IMR-90 (cell line): ENCODE results near the gene ZNF493. TPM values are rescaled to one million over a fixed set of nuclear protein-coding genes. Genes with fewer than 3 reads are reported as not detected.

ENCODE experiments used
- ATAC-seq: fragments of 200-7000 bp; cut with Tn5 transposase; 2 replicates; pipeline ENCODE4 v1.9.1; 2020; ENCODE audit warnings: low read depth, mild to moderate bottlenecking, moderate library complexity
- BruUV-seq: library from RNA; stranded (reverse); fragments of 400-500 nt; replicated peaks from 2 replicates; lab custom pipeline; 2021; lab: Mats Ljungman, UMichigan
- CTCF ChIA-PET: fragments of 300-600 bp; formaldehyde crosslinking; extraction: SDS; loops from one replicate; lab custom pipeline; 2021; ENCODE audit warnings: antibody characterized with exemption; lab: Yijun Ruan, JAX
- POLR2A ChIA-PET: fragments of 300-600 bp; sonication (Branson Sonifier 250); formaldehyde crosslinking; loops from one replicate; lab custom pipeline; 2022; ENCODE audit warnings: antibody characterized with exemption; ENCODE audit not compliant: unreplicated experiment; lab: Charles Lee
- DNase-seq: peaks from one replicate; pipeline ENCODE4 v3.0.0; 2013
- H2AFZ ChIP-seq: replicated peaks from 2 replicates; pipeline ENCODE3; 2013; ENCODE audit warnings: low read length, mild to moderate bottlenecking; ENCODE audit not compliant: poor library complexity
- H2AK5ac ChIP-seq: 2 replicates; pipeline ENCODE4 v1.6.1; 2013; ENCODE audit warnings: low read depth, low read length, inconsistent platforms
- H2AK9ac ChIP-seq: replicated peaks from 2 replicates; pipeline ENCODE3; 2013; ENCODE audit warnings: mild to moderate bottlenecking, low read depth, low read length, moderate library complexity; ENCODE audit not compliant: poor library complexity
- H2BK120ac ChIP-seq: 2 replicates; pipeline ENCODE4 v1.6.1; 2013; ENCODE audit warnings: low read depth, low read length, inconsistent platforms
- H2BK15ac ChIP-seq: 3 replicates; pipeline ENCODE4 v1.6.1; 2013; ENCODE audit warnings: low read depth, low read length, inconsistent platforms
- H2BK20ac ChIP-seq: 2 replicates; pipeline ENCODE4 v1.6.1; 2013; ENCODE audit warnings: low read depth, mild to moderate bottlenecking, inconsistent platforms, low read length, moderate library complexity
- H2BK5ac ChIP-seq: 2 replicates; pipeline ENCODE4 v1.6.1; 2013; ENCODE audit warnings: mild to moderate bottlenecking, low read depth, low read length, inconsistent platforms; ENCODE audit not compliant: poor library complexity, severe bottlenecking
- H3K14ac ChIP-seq: replicated peaks from 2 replicates; pipeline ENCODE4 v1.6.1; 2013; ENCODE audit warnings: low read depth, low read length, inconsistent platforms
- H3K18ac ChIP-seq: 2 replicates; pipeline ENCODE4 v1.6.1; 2013; ENCODE audit warnings: low read depth, low read length, control low read depth
- H3K23ac ChIP-seq: 2 replicates; pipeline ENCODE4 v1.6.1; 2013; ENCODE audit warnings: low read depth, low read length, inconsistent platforms
- H3K27ac ChIP-seq: 2 replicates; pipeline ENCODE4 v1.5.1; 2013; ENCODE audit warnings: mild to moderate bottlenecking, control low read depth, low read length; ENCODE audit not compliant: insufficient read depth
- H3K27me3 ChIP-seq: 2 replicates; pipeline ENCODE4 v1.6.1; 2013; ENCODE audit warnings: low read length; ENCODE audit not compliant: control insufficient read depth, insufficient read depth
- H3K36me3 ChIP-seq: 2 replicates; pipeline ENCODE4 v1.6.1; 2013; ENCODE audit warnings: low read length, mixed read lengths; ENCODE audit not compliant: control insufficient read depth, insufficient read depth
- H3K4ac ChIP-seq: 2 replicates; pipeline ENCODE4 v1.6.1; 2013; ENCODE audit warnings: low read depth, low read length, inconsistent platforms
- H3K4me1 ChIP-seq: 2 replicates; pipeline ENCODE4 v1.6.1; 2013; ENCODE audit warnings: low read length, mixed read lengths; ENCODE audit not compliant: control insufficient read depth, insufficient read depth
- H3K4me2 ChIP-seq: 2 replicates; pipeline ENCODE4 v1.6.1; 2013; ENCODE audit warnings: low read depth, mild to moderate bottlenecking, control low read depth, low read length, moderate library complexity
- H3K4me3 ChIP-seq: 2 replicates; pipeline ENCODE4 v1.5.1; 2013; ENCODE audit warnings: low read depth, mild to moderate bottlenecking, control low read depth, low read length, moderate library complexity; ENCODE audit not compliant: insufficient read depth
- H3K56ac ChIP-seq: 2 replicates; pipeline ENCODE4 v1.6.1; 2013; ENCODE audit warnings: low read length, inconsistent platforms; ENCODE audit not compliant: insufficient read depth; ENCODE audit errors: extremely low read depth
- H3K79me1 ChIP-seq, 2 experiments: 2 replicates each; pipeline ENCODE4 v1.6.1; 2013; ENCODE audit warnings: low read length in 2 of 2, inconsistent platforms in 1 of 2, low read depth in 1 of 2
- H3K9ac ChIP-seq: 2 replicates; pipeline ENCODE4 v1.6.1; 2013; ENCODE audit warnings: low read depth, low read length, control low read depth
- H3K9me1 ChIP-seq: 2 replicates; pipeline ENCODE4 v1.6.1; 2013; ENCODE audit warnings: low read length, inconsistent platforms; ENCODE audit not compliant: insufficient read depth
- H3K9me3 ChIP-seq: 2 replicates; pipeline ENCODE4 v1.6.1; 2013; ENCODE audit warnings: low read length; ENCODE audit not compliant: control insufficient read depth, insufficient read depth
- H4K20me1 ChIP-seq: 2 replicates; pipeline ENCODE4 v1.6.1; 2013; ENCODE audit warnings: low read length, inconsistent platforms; ENCODE audit not compliant: insufficient read depth
- H4K5ac ChIP-seq: 2 replicates; pipeline ENCODE4 v1.6.1; 2013; ENCODE audit warnings: mild to moderate bottlenecking, low read depth, low read length, control low read depth
- H4K8ac ChIP-seq, 2 experiments: 2 replicates each; pipeline ENCODE4 v1.6.1; 2013; ENCODE audit warnings: low read depth in 2 of 2, low read length in 2 of 2, control low read depth in 1 of 2, inconsistent platforms in 1 of 2
- H4K91ac ChIP-seq: 2 replicates; pipeline ENCODE4 v1.6.1; 2013; ENCODE audit warnings: low read depth, low read length, inconsistent platforms; ENCODE audit not compliant: insufficient read depth
- BHLHE40 ChIP-seq: fragments of 150-350 bp; IDR thresholded peaks from 2 replicates; pipeline ENCODE4 v1.6.1; 2016; ENCODE audit warnings: mild to moderate bottlenecking, low read depth, low read length
- CEBPB ChIP-seq: IDR thresholded peaks from 2 replicates; pipeline ENCODE4 v1.6.1; 2012; ENCODE audit warnings: low read depth, low read length, improper control_type of control experiment
- CHD1 ChIP-seq: IDR thresholded peaks from 2 replicates; pipeline ENCODE4 v1.6.1; 2012; ENCODE audit warnings: low read depth, low read length, improper control_type of control experiment
- FOS ChIP-seq: fragments of 150-350 bp; IDR thresholded peaks from 2 replicates; pipeline ENCODE4 v1.6.1; 2016; ENCODE audit warnings: low read depth, low read length
- MAFK ChIP-seq: IDR thresholded peaks from 2 replicates; pipeline ENCODE4 v1.6.1; 2012; ENCODE audit warnings: low read depth, low read length, improper control_type of control experiment
- MAZ ChIP-seq: IDR thresholded peaks from 2 replicates; pipeline ENCODE4 v1.6.1; 2012; ENCODE audit warnings: low read depth, mild to moderate bottlenecking, low read length, improper control_type of control experiment, moderate library complexity, borderline replicate concordance
- MXI1 ChIP-seq: IDR thresholded peaks from 2 replicates; pipeline ENCODE4 v1.6.1; 2012; ENCODE audit warnings: low read depth, mild to moderate bottlenecking, low read length, moderate library complexity, borderline replicate concordance
- NFE2L2 ChIP-seq: fragments of 150-350 bp; IDR thresholded peaks from 2 replicates; pipeline ENCODE4 v1.6.1; 2016; ENCODE audit warnings: low read depth, mild to moderate bottlenecking, low read length
- POLR2A ChIP-seq: IDR thresholded peaks from 2 replicates; pipeline ENCODE4 v1.6.1; 2012; ENCODE audit warnings: mild to moderate bottlenecking, low read depth, low read length
- RAD21 ChIP-seq: IDR thresholded peaks from 2 replicates; pipeline ENCODE4 v1.6.1; 2012; ENCODE audit warnings: low read length, improper control_type of control experiment
- RCOR1 ChIP-seq: IDR thresholded peaks from 2 replicates; pipeline ENCODE4 v1.6.1; 2012; ENCODE audit warnings: mild to moderate bottlenecking, low read length, improper control_type of control experiment; ENCODE audit not compliant: insufficient replicate concordance
- RFX5 ChIP-seq: IDR thresholded peaks from 2 replicates; pipeline ENCODE4 v1.8.0; 2012; ENCODE audit warnings: low read depth, mild to moderate bottlenecking, low read length, moderate library complexity
- SMC3 ChIP-seq: fragments of 150-350 bp; IDR thresholded peaks from 2 replicates; pipeline ENCODE4 v1.6.1; 2016; ENCODE audit warnings: low read depth, mild to moderate bottlenecking, antibody characterized with exemption, low read length, moderate library complexity
- WGBS, 2 experiments: methylation state at CpG; one replicate each; pipeline versions ENCODE4 v1.1.5 to v1.1.7; 2013; ENCODE audit warnings: missing lambda C conversion rate in 2 of 2; ENCODE audit not compliant: insufficient read length in 1 of 2; ENCODE audit errors: extremely low coverage in 2 of 2; 5-methylcytosine and 5-hydroxymethylcytosine counted together
- dilution Hi-C: fragments of 300-500 bp; cut with HindIII; formaldehyde crosslinking; loops from one replicate; pipeline ENCODE4 v1.14.3; 2018; ENCODE audit warnings: low sequenced_read_pairs; ENCODE audit not compliant: unreplicated experiment
- in situ Hi-C: fragments of 300-500 bp; cut with MboI; formaldehyde crosslinking; loops from 3 replicates; pipeline ENCODE4 v1.14.3; 2019; ENCODE audit warnings: low sequenced_read_pairs, inconsistent platforms, mixed read lengths
- intact Hi-C: fragments of 100-400 bp; cut with micrococcal nuclease; formaldehyde crosslinking; loops from 2 replicates; pipeline ENCODE4 v1.10.0; 2022
- polyA plus RNA-seq, 3 experiments: library from polyadenylated mRNA; depleted of rRNA; stranded (reverse); fragments of >200 nt; gene quantifications; 2 replicates each; pipeline ENCODE4 v1.2.3, GENCODE V29; 2012; ENCODE audit warnings: low replicate concordance in 1 of 3
- total RNA-seq: library from RNA; depleted of rRNA; stranded (reverse); fragments of >200 nt; gene quantifications from 2 replicates; pipeline ENCODE4 v1.2.3, GENCODE V29; 2012
- TF ChIP-seq, protein P1 (sequence below): fragments of 150-350 bp; IDR thresholded peaks from 2 replicates; pipeline ENCODE4 v1.6.1; 2017; ENCODE audit warnings: mild to moderate bottlenecking, antibody characterized with exemption, low read length, low read depth
- TF ChIP-seq, protein P2 (sequence below): conservative IDR thresholded peaks from 2 replicates; pipeline ENCODE4 v1.5.1; 2012; ENCODE audit warnings: mild to moderate bottlenecking, low read depth, low read length, improper control_type of control experiment
- TF ChIP-seq, protein P3 (sequence below): fragments of 150-350 bp; IDR thresholded peaks from 2 replicates; pipeline ENCODE4 v1.6.1; 2016; ENCODE audit warnings: low read depth, mild to moderate bottlenecking, low read length, moderate library complexity, borderline replicate concordance

ZNF493 gene
- total and polyA plus RNA-seq, 2 of the 4 experiments (the other 2 are of a cell fraction): 2.1 to 3.4 TPM

DNA sequence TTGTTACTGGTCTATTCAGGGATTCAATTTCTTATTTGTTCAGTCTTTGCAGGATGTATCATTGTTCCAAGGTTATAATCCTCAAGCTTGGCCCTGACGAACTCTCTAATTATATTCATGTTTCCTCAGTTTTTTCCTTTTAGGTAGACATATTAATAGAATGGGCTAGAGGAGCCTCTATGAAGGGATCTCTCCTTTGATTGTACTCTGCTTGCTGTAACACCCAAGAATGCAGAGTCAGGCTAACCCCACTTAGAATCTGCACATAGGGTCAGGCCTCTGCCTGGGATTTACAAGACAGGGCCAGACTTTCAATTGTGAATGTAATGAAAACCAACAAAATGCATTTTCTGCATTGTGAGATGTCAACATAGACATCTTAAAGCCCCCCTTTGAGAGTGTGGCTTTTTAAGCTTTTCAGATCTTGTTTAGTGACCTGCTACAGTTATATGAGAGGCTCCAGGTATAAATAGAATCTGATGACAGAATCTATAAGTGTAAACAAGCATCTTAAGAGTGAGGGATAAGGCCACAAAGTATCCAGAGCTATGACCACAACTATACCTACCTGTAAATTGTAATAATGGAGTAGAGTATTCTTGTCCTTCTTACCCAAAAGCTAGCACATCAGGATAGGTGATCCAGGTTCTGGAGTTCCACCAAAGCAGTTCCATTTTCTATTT, 5.5 kb downstream of the ZNF493 start:
- H3K56ac ChIP-seq: no peak overlapping the region
- H3K18ac ChIP-seq: no peak overlapping the region
- H4K20me1 ChIP-seq: no peaks in the 10 kb centered on the region
- ChIA-PET CTCF (no interaction called here), POLR2A (no interaction called here)
- H3K79me1 ChIP-seq: peaks cover 6 to 18% of the 10 kb centered on the region in 2 experiments; a peak in 3 of 4 replicates
- no peaks in the 10 kb centered on the region for H3K9me1 ChIP-seq
- H2AK9ac ChIP-seq: no peak overlapping the region
- no TSS peak for BruUV-seq
- H3K27ac ChIP-seq: no peak overlapping the region
- dilution Hi-C loops (no loop called here), in situ Hi-C loops (no loop called here), intact Hi-C loops (no loop called here)
- H2BK5ac ChIP-seq: no peak overlapping the region
- H3K4me3 ChIP-seq: no peak overlapping the region
- H3K4ac ChIP-seq: no peak overlapping the region
- H4K5ac ChIP-seq: no peak overlapping the region
- no peak overlapping the region for H2BK20ac ChIP-seq
- no CpG with 5 or more reads among the region's 1 CpG for WGBS, 2 experiments
- H2AK5ac ChIP-seq: no peak overlapping the region
- no peak overlapping the region for H4K8ac ChIP-seq
- no peak overlapping the region for H2BK15ac ChIP-seq
- H3K9me3 ChIP-seq: peaks cover 6% of the 10 kb centered on the region; the same call in 1 of the 2 replicates
- H3K36me3 ChIP-seq: peaks cover 15% of the 10 kb centered on the region
- H3K4me2 ChIP-seq: no peak overlapping the region
- no peak overlapping the region for H4K91ac ChIP-seq
- H2AFZ ChIP-seq: no peak overlapping the region
- H2BK120ac ChIP-seq: no peak overlapping the region
- TF ChIP-seq POLR2A: no peak
- TF ChIP-seq CHD1: no peak
- no peak for TF ChIP-seq RCOR1
- TF ChIP-seq BHLHE40: no peak
- TF ChIP-seq SMC3: no peak
- TF ChIP-seq FOS: no peak
- no peak for TF ChIP-seq MAZ
- TF ChIP-seq, protein P1, sequence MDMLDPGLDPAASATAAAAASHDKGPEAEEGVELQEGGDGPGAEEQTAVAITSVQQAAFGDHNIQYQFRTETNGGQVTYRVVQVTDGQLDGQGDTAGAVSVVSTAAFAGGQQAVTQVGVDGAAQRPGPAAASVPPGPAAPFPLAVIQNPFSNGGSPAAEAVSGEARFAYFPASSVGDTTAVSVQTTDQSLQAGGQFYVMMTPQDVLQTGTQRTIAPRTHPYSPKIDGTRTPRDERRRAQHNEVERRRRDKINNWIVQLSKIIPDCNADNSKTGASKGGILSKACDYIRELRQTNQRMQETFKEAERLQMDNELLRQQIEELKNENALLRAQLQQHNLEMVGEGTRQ: no peak
- no peak for TF ChIP-seq MXI1
- no peak for TF ChIP-seq RFX5
- TF ChIP-seq CEBPB: no peak
- TF ChIP-seq, protein P2, sequence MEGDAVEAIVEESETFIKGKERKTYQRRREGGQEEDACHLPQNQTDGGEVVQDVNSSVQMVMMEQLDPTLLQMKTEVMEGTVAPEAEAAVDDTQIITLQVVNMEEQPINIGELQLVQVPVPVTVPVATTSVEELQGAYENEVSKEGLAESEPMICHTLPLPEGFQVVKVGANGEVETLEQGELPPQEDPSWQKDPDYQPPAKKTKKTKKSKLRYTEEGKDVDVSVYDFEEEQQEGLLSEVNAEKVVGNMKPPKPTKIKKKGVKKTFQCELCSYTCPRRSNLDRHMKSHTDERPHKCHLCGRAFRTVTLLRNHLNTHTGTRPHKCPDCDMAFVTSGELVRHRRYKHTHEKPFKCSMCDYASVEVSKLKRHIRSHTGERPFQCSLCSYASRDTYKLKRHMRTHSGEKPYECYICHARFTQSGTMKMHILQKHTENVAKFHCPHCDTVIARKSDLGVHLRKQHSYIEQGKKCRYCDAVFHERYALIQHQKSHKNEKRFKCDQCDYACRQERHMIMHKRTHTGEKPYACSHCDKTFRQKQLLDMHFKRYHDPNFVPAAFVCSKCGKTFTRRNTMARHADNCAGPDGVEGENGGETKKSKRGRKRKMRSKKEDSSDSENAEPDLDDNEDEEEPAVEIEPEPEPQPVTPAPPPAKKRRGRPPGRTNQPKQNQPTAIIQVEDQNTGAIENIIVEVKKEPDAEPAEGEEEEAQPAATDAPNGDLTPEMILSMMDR: no peak
- TF ChIP-seq, protein P3, sequence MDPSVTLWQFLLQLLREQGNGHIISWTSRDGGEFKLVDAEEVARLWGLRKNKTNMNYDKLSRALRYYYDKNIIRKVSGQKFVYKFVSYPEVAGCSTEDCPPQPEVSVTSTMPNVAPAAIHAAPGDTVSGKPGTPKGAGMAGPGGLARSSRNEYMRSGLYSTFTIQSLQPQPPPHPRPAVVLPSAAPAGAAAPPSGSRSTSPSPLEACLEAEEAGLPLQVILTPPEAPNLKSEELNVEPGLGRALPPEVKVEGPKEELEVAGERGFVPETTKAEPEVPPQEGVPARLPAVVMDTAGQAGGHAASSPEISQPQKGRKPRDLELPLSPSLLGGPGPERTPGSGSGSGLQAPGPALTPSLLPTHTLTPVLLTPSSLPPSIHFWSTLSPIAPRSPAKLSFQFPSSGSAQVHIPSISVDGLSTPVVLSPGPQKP: no peak
- no peak for TF ChIP-seq NFE2L2
- no peak for TF ChIP-seq RAD21
- no peak for TF ChIP-seq MAFK
- H3K14ac ChIP-seq: no peak overlapping the region
- ATAC-seq (no peak), DNase-seq (no peak)
- no peaks in the 10 kb centered on the region; the same call in 1 of the 2 replicates for H3K4me1 ChIP-seq
- no peak overlapping the region for H3K23ac ChIP-seq
- H3K9ac ChIP-seq: no peak overlapping the region
- H3K27me3 ChIP-seq: no peaks in the 10 kb centered on the region
